Activated T-helper 9 cell treated with anti-CD3 and anti-CD28 coated beads, Interleukin-2, amount 50 U/mL, for 16 hours (primary cell): ENCODE results near the gene CSTA.

Source experiments
- DNase-seq: peaks from one replicate; pipeline ENCODE4 v3.0.0-alpha.2; 2020; ENCODE audit warnings: low read depth

The CSTA gene

DNA sequence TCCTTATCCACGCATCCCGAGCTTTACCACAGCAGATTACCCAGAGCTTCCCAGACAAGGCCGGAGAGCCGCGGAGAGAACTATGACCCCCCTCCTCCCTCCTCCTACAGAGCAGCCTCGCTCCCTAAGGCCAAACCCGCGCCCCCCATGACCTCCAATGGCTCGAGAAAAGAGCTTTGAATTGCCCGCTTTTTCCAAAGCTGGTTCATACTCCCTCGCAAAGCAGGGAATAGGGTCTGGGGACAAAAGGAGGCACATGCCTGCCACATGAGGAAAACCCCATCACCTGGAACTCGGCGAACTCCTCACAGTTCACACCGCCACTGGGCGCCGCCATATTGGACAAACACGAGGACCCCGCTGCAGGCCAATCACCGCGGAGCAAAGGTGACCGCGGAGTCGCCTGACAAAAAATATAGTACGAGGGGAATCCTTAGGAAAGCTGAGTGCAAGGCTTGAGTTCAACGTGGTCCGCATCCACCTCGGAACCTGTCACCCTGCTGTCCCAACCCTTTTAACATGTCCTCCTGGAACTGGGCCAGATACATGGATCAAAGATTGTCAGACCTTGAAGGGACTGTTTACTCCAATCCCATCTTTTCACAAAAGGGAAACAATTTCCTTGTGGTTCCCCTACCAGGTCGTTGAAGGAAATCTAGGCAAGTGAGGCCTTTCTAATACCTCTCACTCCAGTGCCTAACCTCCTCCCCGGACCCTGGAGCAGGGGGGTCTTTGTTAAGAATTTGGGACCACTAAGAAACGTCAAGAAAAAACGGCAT lies 58.0 kb downstream of the CSTA start, which contains the start of gene MIX23:
Gene MIX23 (minus strand): TSS at position 344 of the 779 bp plus-strand sequence. CDS start 7 bp downstream, at position 337.
- peak; percentile 74 for DNase-seq

DNA sequence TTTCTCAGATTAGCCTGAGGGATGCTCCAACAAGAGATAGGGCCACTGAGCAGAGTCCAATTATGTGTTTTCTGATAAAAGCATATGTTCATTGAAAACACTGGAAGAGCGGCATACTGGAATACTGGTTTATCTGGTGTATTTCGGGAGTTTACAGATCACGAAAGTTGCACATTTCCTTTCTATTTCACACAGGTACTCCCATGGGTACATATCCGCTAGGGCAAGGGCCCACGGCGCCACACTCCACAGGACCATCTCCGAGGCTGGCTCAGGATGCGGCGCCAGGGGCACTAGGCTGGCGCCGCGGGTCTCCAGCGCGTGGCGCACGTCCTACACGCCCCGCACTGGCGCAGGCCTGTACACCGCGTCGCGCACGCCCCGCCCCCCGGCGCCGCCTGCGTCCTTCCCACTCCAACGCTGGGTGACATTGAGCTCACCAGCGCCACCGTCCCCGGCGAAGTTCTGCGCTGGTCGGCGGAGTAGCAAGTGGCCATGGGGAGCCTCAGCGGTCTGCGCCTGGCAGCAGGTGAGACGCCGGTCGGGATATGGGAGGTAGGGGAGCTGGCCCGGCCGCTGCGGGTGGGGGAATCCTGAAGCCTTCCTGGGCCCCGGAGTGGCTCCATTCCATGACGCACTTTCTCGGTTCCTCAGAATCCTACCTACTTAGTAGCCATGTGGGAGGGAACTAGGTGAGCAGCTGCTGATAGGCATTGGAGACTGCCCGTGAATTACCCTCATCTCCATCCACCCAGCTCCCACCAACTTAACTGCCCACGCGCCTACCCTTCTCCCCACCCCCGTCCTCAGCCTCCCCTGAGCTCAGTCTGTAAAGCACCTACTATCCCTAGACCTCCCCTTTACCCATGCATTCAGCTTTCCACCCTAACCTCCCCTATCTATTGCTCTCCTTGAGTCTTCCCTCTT lies 59.0 kb downstream of the CSTA start, which contains the start of gene FAM162A:
Gene FAM162A (plus strand): TSS at position 412 of the 927 bp plus-strand sequence. CDS start 84 bp downstream, at position 496.
- peak; percentile 93 for DNase-seq

DNA sequence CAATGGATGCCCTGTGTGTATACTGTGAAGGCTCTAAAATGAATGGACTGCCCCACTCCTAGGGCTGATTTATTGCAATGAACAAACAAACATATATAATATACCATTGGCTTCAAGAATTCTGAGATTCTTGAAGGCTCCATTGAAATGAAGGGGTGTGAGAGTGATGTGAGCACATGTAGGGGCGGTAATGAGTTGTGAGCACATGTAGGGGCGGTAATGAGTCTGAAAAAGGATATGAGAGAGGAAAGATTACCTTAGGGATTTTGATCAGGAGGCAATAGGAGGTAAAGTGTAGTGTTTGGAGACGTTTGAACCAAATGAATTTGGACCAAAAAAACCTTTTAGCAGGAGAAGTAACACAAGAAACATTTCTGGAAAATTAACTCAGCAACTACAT lies 62.7 kb downstream of the CSTA start:
- no peak for DNase-seq

DNA sequence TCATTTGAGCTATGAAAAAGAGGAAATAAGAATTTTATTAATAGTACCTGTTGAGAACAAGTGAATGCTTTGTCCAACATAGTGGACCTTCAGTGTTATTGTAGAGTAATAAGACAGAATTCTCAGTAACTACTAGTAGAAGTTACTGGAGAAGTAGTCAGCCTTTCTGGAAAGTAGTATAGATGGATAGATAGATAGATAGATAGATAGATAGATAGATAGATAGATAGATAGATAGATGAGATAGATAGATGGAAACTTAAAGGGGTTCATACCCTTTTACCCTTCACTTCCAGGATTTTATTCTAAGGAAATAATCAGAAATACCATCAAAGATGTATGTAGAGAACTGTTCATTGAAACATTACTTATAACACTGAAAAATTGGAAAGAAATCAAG lies 64.1 kb downstream of the CSTA start:
- DNase-seq: no peak

DNA sequence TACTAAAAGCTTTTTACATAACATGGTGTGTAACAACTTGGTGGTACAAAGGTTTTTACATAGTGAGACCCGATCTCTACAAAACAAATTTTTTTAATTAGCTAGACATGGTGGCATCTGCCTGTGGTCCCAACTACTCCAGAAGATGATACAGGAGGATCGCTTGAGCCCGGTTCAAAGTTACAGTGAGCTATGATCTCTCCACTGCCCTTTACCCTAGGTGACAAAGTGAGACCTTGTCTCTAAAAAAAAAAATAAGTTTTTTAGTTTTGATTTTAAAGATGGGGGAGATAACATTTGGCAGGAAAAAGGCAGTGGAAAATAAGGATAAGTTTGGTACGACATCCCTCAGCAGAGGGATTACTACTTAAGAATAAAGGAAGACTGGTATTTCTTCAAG lies 64.8 kb downstream of the CSTA start:
- DNase-seq: no peak

DNA sequence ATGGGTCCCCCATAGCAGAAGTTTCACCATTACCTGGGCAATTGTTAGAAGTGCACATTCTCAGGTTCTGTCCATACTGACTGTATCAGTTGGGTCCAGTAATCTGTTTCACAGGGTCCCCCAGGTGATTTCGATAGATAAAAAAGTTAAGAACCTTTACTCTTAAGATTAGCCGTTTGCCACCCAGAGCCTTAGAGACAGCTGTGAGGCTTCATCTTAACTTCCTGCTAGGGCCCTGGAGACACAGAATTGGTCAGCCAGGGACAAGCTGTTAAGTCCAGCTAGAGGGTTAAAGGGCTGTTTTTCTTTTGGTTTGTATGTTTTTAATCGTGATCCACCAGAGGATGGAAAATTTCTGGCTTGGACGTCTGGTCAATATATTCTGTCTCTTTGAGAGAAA lies 65.6 kb downstream of the CSTA start:
- no peak for DNase-seq
